ENCODE results near the gene ZFR2.
A peak's percentile ranks its signal among the peaks of the same experiment; 100 is the strongest.
"Not testable (repeated sequence)": the region's sequence is repeated elsewhere in the genome, so short reads cannot be mapped to it uniquely, and the experiment has no call there.

ZFR2 gene

DNA sequence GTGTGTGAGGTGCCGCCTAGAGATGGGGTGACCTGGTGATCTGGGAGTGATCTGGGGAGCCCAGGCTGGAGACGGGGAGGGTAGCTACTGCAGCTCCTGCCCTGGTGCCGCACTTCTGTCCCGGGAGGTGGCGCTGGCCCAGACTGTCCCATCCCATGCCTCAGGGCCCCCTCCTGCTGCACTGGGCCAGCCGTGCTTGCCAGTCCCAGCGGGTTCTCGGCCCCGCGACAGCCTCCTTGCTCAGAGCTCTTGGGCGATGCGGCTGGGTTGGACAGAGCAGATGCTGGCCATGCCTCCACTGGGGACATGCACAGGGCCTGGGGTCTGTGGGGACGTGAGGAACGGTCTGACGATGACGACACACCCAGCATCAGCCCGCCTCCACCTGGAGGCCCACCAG lies 99.3 kb downstream of the ZFR2 start:
- DNase-seq = no peak

DNA sequence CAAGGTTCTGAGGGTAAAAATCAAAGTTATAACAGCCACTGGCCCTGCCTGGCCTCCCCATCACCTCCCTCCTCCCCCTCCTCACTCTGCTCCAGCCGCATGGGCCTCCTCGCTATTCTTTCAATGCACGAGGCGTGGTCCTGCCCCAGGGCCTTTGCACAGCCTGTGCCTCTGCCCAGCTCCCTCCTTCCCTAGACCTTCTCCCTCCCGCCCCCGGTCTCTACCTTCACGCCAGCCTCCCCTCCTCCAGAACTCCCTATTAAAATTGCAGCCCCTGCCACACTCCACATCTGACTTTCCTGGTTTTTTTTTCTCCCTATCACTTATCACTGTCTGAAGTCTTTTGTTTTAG lies 100.1 kb downstream of the ZFR2 start:
- DNase-seq = no peak

DNA sequence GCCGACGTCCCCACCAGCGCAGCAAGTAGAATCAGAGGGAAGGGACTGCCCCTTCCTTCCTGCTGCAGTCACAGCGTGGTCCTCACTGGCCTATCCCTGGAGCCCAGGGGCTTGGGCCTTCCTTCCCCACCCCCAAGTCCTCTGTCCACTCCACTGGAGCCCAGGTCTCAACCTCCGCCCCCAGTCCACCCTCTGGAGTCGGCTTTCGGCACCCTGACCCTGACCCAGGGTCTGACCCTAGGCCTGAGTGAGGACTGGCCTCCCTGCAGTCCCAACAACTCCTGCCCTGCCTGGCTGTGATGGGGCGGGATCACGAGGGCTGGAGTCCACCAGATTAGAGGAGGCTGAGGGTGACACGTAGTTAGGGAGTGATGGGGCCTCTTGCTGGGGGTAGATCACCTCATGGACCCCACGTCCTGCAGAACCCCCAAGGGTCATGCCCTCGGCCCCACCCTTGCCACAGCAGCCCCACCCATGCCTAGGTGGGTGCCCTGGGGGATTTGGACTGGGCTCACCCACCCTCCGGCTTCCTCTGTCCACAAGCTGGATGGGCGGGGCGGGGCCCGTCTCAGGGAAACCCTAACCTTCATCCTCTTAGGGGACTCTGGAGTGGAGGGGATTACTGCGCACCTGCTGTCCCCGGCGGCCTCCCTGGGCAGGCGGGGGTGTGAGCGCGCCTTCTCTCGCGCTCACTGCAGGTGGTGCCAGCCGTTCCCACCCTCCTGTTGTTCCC lies 100.7 kb downstream of the ZFR2 start:
- DNase-seq = no peak

DNA sequence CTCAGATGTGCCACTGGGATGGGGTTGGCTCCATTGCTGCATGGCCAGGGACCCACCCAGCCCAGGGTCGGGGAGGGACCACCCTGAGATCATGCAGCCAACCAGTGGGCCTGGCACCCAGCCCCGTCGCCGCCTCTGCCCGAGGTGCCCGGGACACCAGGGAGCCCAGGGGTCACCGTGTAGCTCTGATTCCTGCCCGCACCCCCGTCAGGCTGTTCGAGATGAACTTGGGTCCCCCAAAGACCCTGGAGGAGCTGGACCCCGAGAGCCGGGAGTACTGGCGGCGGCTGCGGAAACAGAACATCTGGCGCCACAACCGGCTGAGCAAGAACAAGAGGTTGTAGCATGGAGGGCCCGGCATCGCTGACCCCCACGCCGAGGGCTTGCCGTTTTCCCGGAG lies 101.8 kb downstream of the ZFR2 start:
- no peak for DNase-seq

DNA sequence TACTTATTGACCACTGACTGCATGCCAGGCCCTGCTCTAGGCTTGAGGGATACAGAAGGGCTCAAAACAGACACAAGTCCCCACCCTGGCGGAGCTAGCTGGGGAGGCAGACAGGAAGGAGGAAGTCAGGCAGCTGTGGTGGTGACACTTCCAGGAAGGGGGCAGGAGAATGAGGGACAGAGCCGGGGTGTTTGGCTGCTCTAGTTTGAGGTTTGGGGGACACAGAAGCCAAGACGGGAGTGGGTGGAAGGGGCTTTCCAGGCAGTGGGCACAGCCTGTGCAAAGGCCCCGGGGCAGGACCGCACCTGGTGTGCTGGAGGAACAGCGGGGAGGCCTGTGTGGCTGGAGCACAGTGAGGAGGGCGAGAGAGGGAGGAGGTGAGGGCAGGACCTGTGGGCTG lies 102.3 kb downstream of the ZFR2 start:
- no peak for DNase-seq

DNA sequence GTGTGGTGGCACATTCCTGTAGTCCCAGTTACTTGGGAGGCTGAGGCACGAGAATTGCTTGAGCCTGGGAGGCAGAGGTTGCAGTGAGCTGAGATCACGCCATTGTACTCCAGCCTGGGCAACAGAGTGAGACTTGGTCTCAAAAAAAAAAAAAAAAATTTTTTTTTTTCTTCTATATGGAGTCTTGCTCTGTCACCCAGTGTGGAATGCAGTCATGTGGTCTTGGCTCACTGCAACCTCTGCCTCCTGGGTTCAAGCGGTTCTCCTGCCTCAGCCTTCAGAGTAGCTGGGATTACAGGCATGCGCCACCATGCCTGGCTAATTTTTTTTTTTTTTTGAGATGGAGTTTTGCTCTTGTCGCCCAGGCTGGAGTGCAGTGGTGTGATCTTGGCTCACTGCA lies 103.1 kb downstream of the ZFR2 start:
- DNase-seq = not testable (repeated sequence)

DNA sequence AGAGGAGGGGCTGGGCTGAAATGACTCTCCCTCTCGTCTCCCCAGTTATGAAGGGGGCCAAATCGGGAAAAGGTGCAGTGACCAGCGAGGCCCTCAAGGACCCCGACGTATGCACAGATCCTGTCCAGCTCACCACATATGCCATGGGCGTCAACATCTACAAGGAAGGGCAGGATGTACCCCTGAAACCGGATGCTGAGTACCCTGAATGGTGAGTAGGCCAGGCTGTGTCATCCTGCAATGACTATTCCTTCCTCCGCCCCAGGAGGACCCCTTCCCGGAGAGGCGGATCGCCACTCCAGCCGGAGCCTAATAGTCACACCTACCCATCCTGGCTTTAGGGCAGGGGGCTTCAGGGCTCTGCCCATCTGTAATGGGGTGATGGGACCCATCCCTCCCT lies 103.7 kb downstream of the ZFR2 start:
- no peak for DNase-seq

DNA sequence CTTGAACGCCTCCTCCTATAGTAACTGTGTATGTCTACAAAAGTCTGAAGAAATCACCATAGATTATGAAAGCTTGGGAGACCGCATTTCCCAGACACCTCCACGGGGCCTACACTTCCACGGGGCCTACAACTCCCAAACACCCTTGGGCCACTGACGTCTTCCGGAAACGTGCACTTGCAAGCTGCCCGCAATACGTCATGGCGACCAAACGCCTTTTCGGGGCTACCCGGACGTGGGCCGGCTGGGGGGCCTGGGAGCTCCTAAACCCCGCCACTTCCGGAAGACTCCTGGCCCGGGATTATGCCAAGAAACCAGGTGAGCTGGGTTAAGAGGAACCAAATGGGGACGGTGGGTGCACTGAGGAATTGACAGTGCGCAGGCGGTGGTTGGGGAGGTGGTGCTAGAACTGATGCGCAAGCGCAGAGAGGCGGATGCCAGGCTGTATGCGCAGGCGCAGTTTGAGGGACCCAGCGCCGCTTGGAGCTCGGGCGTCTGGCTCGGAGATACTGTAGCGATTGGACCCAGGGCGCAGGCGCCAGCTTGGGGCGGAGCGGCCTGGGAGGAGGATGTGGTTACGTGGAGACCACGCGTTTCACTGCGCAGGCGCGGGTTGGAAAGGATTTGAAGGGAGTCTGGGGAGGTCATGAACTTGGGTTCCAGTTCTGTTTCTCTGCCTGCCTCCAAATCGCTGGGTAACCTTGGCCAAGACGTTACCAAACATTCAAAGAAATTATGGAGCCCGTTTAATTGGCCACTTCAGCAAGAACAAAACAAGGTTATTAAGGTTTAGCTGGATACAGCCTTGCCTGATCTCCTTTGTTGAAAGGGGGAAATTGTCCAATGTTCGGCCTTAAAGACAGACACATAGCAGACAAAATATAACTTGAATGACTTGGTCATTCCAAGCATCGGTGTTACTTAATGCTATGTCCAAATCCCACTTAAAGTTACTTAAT lies 106.1 kb downstream of the ZFR2 start, which contains the start of gene MRPL54:
MRPL54 (plus strand) TSS at position 182 of the 959 bp plus-strand sequence; CDS start at position 201, 19 bp downstream.
- DNase-seq = peak; percentile 98

DNA sequence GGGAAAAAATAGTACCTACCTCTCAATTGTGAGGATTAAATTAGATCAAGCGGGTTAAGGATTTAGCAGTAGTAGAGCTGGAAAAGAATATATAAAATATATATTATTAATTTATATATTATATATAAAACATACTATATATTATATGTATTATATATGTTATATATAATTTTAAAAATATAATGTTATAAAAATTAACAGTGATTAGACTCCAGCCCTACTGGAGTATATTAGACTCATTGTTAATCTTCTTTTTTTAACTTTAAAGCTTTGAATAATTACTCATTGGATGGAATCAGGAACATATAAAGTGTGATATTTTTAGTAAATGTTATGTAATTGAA lies 106.7 kb downstream of the ZFR2 start:
- DNase-seq = no peak

DNA sequence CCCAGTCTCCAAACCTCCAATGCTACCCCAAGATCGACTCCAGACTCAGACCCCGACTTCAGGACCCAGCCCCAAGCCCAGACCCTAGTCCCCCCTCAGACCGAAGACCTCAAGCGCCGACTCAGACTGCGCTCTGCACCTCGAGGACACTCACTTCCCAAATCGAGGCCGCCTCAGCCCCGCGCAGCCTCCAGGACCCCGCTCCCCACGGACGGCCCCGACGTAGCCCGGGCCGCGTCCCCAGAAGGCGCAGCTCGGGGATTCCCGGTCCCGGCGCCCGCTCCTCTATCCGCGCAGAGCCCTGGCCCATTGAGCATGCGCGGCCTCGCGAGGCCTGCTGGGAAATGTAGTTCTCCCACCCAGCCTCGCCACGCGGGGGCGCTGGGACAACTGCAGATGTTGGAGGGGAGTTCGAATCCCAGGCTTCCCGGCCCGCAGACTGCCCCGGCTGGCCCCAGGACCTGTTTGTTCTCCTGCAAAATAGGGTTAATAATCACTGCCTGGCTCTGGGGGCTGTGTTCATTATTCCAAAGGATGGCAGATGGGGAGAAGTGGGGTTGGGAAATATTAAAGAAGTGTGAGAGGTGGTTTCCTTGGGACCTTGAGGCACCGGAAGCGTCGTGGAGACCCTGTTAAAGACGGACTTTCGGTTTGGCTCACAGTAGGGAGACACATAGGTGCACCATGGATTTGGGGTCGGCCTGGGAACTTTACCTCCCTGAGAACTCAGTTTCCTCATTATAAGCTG lies 107.3 kb downstream of the ZFR2 start, which contains the start of gene APBA3:
APBA3 (minus strand) TSS at position 311 of the 748 bp plus-strand sequence. CDS start 1,428 bp downstream, outside the sequence.
- peak; percentile 66 for DNase-seq

DNA sequence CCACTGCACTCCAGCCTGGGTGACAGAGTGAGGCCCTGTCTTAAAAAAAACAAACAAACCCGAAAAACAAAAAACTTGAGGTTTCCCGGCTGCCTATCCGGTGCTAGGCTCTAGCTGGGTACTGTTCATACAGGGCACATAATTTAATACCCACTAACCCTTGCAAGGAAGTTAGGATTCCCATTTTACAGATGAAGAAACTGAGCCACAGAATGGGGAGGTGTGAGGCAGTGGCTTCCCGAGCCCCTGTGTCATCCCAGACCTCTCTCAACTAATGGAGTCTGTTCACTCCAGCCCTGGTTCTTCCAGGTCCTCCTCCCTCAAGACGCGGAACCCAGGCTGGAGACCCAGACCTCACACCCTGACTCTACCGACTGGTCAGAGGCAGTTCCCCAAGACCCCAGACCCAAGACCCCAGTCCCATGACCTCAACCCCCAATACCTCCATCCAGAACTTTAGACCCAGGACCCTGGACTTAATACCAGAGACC lies 107.9 kb downstream of the ZFR2 start:
- no peak for DNase-seq

DNA sequence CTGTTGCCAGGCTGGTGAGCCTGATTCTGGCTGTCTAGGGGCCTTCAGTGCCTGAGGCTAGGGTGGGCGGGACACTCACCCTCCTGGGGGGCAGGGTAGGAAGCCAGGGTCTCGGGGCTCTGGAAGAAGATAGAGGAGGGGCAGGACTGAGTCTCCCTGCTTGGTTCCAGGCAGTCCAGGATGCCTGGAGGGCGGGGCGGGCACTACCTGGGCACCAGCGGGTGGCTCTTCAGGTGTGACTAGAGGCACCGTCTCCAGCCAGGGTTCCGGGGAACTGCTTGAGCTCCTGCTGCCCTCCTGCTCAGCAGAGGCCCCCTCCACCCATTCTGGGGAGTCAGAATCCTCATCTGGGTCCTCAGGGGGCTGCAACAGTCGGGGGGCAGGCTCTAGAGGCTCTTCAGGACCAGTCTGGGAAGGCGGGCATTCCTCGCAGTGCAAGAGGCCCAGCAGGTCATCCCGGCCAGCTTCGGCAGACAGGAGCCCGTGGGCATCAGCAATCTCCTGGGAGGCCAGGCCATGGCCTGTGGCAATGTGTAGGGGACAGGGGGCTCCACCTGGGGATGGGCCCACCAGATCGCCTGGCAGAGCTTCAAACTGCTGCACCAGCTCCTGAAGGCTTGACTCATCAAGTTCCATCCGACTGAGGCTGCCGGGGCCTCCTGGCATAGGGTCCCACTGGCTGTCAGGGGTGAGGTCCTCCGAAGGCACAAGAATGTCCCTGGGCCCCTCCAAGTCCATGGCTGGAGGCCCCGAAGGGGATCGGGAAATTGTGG lies 109.2 kb downstream of the ZFR2 start:
- DNase-seq = no peak

DNA sequence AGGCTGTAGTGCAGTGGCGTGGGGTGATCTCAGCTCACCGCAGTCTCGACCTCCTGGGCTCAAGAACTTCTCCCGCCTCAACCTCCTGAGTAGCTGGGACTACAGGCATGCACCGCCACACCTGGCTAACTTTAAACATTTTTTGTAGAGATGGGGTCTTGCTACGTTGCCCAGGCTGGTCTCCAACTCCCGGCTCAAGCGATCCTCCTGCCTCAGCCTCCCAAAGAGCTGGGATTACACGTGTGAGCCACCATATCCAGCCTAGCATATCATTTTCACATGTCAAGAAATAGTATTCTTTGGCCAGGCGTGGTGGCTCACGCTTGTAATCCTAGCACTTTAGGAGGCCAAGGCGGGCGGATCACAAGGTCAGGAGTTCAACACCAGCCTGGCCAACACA lies 110.5 kb downstream of the ZFR2 start:
- not testable (repeated sequence) for DNase-seq

DNA sequence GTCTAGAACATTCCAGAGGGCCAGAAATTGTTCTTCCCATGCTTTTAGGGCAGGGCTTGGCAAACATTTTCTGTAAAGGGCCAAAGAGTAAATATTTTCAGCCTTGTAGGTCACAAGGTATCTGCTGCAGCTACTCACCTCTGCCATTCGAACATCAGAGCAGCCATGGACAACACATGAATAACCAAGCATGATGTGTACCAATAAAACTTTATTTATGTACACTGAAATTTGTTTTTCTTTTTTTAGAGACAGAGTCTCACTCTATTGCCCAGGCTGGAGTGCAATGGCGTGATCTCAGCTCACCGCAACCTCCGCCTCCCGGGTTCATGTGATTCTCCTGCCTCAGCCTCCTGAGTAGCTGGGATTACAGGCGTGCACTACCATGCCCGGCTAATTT lies 111.1 kb downstream of the ZFR2 start:
- not testable (repeated sequence) for DNase-seq

Measured in NCI-H446 treated with DMSO at 0.1 percent for 48 hours (cell line).